Panc1 (cell line): ENCODE results near the gene HLCS. TPM values are rescaled to one million over a fixed set of nuclear protein-coding genes. Genes with fewer than 3 reads are reported as not detected.

ENCODE experiments used
- ATAC-seq: fragments of 200-7000 bp; cut with Tn5 transposase; 2 replicates; pipeline ENCODE4 v1.9.1; 2020; ENCODE audit warnings: mild to moderate bottlenecking, moderate library complexity
- BruUV-seq: library from RNA; stranded (reverse); fragments of 400-500 nt; replicated peaks from 2 replicates; lab custom pipeline; 2021; lab: Mats Ljungman, UMichigan
- CTCF ChIA-PET: fragments of 300-600 bp; sonication (Branson Sonifier 250); formaldehyde crosslinking; loops from one replicate; lab custom pipeline; 2022; ENCODE audit warnings: antibody characterized with exemption; lab: Charles Lee
- POLR2A ChIA-PET: fragments of 300-600 bp; sonication (Branson Sonifier 250); formaldehyde crosslinking; loops from one replicate; lab custom pipeline; 2022; ENCODE audit warnings: antibody characterized with exemption; lab: Charles Lee
- DNase-seq: peaks from one replicate; pipeline ENCODE4 v3.0.0-alpha.2; 2010; ENCODE audit warnings: low read depth, low spot score
- H3K27ac ChIP-seq: 2 replicates; pipeline ENCODE4 v1.5.1; 2011; ENCODE audit warnings: mild to moderate bottlenecking, low read length, inconsistent platforms
- H3K27me3 ChIP-seq: fragments of 200-500 bp; sonication (Bioruptor generic); 2 replicates; pipeline ENCODE4 v1.6.0; 2014; ENCODE audit warnings: low read length, inconsistent platforms; ENCODE audit not compliant: control insufficient read depth, insufficient read depth
- H3K36me3 ChIP-seq: fragments of 200-500 bp; sonication (Bioruptor generic); 2 replicates; pipeline ENCODE4 v1.5.1; 2014; ENCODE audit warnings: inconsistent platforms, mild to moderate bottlenecking, low read length, moderate library complexity; ENCODE audit not compliant: control insufficient read depth, insufficient read depth
- H3K4me1 ChIP-seq: 2 replicates; pipeline ENCODE4 v1.5.1; 2011; ENCODE audit warnings: inconsistent platforms, mild to moderate bottlenecking, low read length, moderate library complexity; ENCODE audit not compliant: control insufficient read depth, insufficient read depth
- H3K4me3 ChIP-seq, 2 experiments: 2 replicates each; pipeline ENCODE4 v1.5.1; 2011 to 2012; ENCODE audit warnings: low read depth in 2 of 2, low read length in 2 of 2, mild to moderate bottlenecking in 2 of 2, inconsistent platforms in 1 of 2, moderate library complexity in 1 of 2
- H3K9me3 ChIP-seq: fragments of 200-500 bp; sonication (Bioruptor generic); 2 replicates; pipeline ENCODE4 v1.5.1; 2014; ENCODE audit warnings: low read depth, mild to moderate bottlenecking, inconsistent platforms, low read length, moderate library complexity; ENCODE audit not compliant: control insufficient read depth, insufficient read depth
- POLR2AphosphoS5 ChIP-seq: IDR thresholded peaks from 2 replicates; pipeline ENCODE4 v1.6.1; 2012; ENCODE audit warnings: mild to moderate bottlenecking, low read depth, low read length, moderate library complexity
- SIN3A ChIP-seq: IDR thresholded peaks from 2 replicates; pipeline ENCODE4 v1.6.1; 2012; ENCODE audit warnings: low read depth, mild to moderate bottlenecking, low read length, moderate library complexity, borderline replicate concordance; ENCODE audit not compliant: insufficient read depth
- TCF7L2 ChIP-seq: IDR thresholded peaks from 2 replicates; pipeline ENCODE4 v1.6.1; 2011; ENCODE audit warnings: mild to moderate bottlenecking, low read depth, low read length, inconsistent platforms
- in situ Hi-C: cut with HindIII; loops from 2 replicates; pipeline ENCODE4 v1.10.0; 2016; ENCODE audit warnings: low sequenced_read_pairs, low pct_unique_long_range_greater_than_20kb
- intact Hi-C: fragments of 100-400 bp; cut with micrococcal nuclease; formaldehyde crosslinking; loops from one replicate; pipeline ENCODE4 v1.10.0; 2022; ENCODE audit not compliant: unreplicated experiment
- total RNA-seq: library from RNA; stranded (reverse); gene quantifications from one replicate; pipeline ENCODE4 v1.2.1, GENCODE V29; 2021; ENCODE audit not compliant: unreplicated experiment
- TF ChIP-seq, protein P1 (sequence below): fragments of 450-650 bp; IDR thresholded peaks from 2 replicates; pipeline ENCODE4 v1.5.1; 2017; ENCODE audit warnings: mild to moderate bottlenecking
- TF ChIP-seq, protein P2 (sequence below), 2 experiments: IDR thresholded peaks; 2 replicates each; pipeline ENCODE4 v1.6.1; 2011 to 2012; ENCODE audit warnings: low read depth in 2 of 2, control low read depth in 1 of 2, low read length in 1 of 2, mild to moderate bottlenecking in 1 of 2, moderate library complexity in 1 of 2; ENCODE audit not compliant: insufficient read depth in 1 of 2

The HLCS gene
- total RNA-seq, 1 experiment from 2014 or later: 15.3 TPM

DNA sequence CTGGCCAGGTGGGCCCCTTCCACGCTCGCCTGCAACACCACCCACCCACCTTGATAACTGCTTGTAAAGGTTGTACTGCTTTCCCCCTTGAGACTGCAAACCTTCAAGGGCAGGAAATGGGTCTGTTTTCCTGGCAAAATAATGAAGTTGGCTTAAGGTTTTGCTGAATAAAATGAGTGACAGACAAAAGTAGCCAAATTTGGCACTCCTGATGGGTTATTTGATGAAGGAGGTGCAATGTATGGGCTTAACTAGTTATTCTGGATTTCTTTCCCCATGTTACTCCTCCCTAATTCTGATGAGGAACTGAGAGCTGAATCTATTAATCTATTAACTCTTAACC lies 14.6 kb upstream of the HLCS start:
- Histone ChIP-seq H3K4me3 (peak overlapping the region; percentile 42 to 56), H3K36me3 (no peaks in the 10 kb centered on the region), H3K27ac (peak overlapping the region; percentile 29), H3K27me3 (no peaks in the 10 kb centered on the region), H3K9me3 (no peaks in the 10 kb centered on the region), H3K4me1 (peaks cover 14% of the 10 kb centered on the region)
- no peak for ATAC-seq
- CTCF ChIA-PET: no interaction called here
- no peak for DNase-seq
- intact Hi-C loops: no loop called here
- no TSS peak for BruUV-seq
- in situ Hi-C loops: no loop called here
- POLR2A ChIA-PET: no interaction called here
- no peak for TF ChIP-seq TCF7L2
- TF ChIP-seq POLR2AphosphoS5: no peak
- no peak for TF ChIP-seq SIN3A
- TF ChIP-seq, protein P1, sequence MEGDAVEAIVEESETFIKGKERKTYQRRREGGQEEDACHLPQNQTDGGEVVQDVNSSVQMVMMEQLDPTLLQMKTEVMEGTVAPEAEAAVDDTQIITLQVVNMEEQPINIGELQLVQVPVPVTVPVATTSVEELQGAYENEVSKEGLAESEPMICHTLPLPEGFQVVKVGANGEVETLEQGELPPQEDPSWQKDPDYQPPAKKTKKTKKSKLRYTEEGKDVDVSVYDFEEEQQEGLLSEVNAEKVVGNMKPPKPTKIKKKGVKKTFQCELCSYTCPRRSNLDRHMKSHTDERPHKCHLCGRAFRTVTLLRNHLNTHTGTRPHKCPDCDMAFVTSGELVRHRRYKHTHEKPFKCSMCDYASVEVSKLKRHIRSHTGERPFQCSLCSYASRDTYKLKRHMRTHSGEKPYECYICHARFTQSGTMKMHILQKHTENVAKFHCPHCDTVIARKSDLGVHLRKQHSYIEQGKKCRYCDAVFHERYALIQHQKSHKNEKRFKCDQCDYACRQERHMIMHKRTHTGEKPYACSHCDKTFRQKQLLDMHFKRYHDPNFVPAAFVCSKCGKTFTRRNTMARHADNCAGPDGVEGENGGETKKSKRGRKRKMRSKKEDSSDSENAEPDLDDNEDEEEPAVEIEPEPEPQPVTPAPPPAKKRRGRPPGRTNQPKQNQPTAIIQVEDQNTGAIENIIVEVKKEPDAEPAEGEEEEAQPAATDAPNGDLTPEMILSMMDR: no peak
- TF ChIP-seq, protein P2, sequence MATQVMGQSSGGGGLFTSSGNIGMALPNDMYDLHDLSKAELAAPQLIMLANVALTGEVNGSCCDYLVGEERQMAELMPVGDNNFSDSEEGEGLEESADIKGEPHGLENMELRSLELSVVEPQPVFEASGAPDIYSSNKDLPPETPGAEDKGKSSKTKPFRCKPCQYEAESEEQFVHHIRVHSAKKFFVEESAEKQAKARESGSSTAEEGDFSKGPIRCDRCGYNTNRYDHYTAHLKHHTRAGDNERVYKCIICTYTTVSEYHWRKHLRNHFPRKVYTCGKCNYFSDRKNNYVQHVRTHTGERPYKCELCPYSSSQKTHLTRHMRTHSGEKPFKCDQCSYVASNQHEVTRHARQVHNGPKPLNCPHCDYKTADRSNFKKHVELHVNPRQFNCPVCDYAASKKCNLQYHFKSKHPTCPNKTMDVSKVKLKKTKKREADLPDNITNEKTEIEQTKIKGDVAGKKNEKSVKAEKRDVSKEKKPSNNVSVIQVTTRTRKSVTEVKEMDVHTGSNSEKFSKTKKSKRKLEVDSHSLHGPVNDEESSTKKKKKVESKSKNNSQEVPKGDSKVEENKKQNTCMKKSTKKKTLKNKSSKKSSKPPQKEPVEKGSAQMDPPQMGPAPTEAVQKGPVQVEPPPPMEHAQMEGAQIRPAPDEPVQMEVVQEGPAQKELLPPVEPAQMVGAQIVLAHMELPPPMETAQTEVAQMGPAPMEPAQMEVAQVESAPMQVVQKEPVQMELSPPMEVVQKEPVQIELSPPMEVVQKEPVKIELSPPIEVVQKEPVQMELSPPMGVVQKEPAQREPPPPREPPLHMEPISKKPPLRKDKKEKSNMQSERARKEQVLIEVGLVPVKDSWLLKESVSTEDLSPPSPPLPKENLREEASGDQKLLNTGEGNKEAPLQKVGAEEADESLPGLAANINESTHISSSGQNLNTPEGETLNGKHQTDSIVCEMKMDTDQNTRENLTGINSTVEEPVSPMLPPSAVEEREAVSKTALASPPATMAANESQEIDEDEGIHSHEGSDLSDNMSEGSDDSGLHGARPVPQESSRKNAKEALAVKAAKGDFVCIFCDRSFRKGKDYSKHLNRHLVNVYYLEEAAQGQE (IDR thresholded peaks at IDR 0.05; ENCODE audit: insufficient read depth in 1 of 2, low read depth in 2 of 2, low read length in 1 of 2): no peak

DNA sequence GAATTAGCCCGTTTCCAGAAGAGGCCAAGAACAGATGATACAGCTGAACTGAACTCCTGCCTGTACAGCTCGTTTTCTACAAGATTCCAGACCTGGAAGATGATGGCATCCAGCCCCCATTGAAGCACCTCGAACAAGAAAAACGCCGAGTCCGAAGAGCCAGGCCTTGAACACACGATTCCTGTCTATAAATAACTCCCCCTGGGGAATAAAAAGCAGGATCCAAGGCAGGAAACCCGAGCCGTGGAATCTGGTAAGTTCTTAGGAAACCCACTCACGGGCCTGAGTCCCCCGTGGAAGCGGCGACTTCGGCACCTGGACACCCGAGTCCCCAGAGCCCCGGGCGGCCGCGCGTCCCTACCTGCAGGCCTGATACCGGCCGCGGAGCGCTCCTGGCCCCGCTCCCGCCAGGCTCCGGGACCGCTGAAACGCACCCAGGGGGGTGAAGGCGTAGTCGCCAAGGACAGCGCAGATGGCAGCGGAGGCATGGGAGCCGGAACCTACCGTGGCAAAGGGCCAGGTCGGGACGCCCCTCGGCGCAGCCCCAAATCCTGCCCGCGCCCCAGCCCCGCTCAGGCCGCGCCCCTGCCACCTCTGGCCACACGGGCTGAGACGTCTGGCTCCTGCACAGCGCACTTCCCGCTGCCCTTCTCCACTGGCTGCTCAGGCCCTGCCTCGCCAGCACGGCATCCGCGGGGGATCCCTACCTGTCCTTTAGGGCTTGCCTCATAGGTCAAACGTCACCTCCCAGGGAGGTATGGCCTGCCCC lies 14.0 kb upstream of the HLCS start:
- ATAC-seq: peak; percentile 91
- intact Hi-C loops (no loop called here), in situ Hi-C loops (no loop called here)

More for the DNA sequence above, 14.0 kb upstream of the HLCS start:
- Histone ChIP-seq H3K4me1 (peaks cover 14% of the 10 kb centered on the region), H3K9me3 (no peaks in the 10 kb centered on the region), H3K27ac (peak overlapping the region; percentile 66), H3K36me3 (no peaks in the 10 kb centered on the region), H3K27me3 (no peaks in the 10 kb centered on the region), H3K4me3 (peak overlapping the region; percentile 42 to 56)
- no peak for DNase-seq
- ChIA-PET POLR2A (interaction anchor here (0.6 kb wide), 2 partner anchors 46 to 656 kb away, joined by 3 to 4 read pairs; no protein-coding TSS in a partner anchor), CTCF (interaction anchor here (0.6 to 1.4 kb wide), 3 partner anchors 29 to 475 kb away, joined by 3 to 6 read pairs (median 4); no protein-coding TSS in a partner anchor)
- no TSS peak for BruUV-seq
- TF ChIP-seq SIN3A (no peak), TCF7L2 (no peak), POLR2AphosphoS5 (no peak)
- TF ChIP-seq, protein P2 (IDR thresholded peaks at IDR 0.05; ENCODE audit: insufficient read depth in 1 of 2, low read depth in 2 of 2, low read length in 1 of 2): no peak
- TF ChIP-seq, protein P1: no peak
